Gastrocnemius medialis (tissue), 4 donors: ENCODE results near the gene WDR31.

Experiments used
- CTCF ChIP-seq, 5 experiments: fragments of 450-650 bp in 3 of 5; fragments of 200-600 bp in 2 of 5; sonication (generic) in 2 of 5; IDR thresholded peaks in 4 of 5; conservative IDR thresholded peaks in 1 of 5; 1 replicate in 4 of 5; 2 replicates in 1 of 5; pipeline ENCODE4 v1.5.1; 2016 to 2019; ENCODE audit warnings: antibody characterized with exemption in 5 of 5, mild to moderate bottlenecking in 3 of 5, moderate library complexity in 3 of 5
- POLR2A ChIP-seq, 2 donors: fragments of 450-650 bp; IDR thresholded peaks; one replicate each; pipeline ENCODE4 v1.6.1; 2017; ENCODE audit warnings: antibody characterized with exemption in 2 of 2, mild to moderate bottlenecking in 2 of 2, moderate library complexity in 2 of 2

DNA sequence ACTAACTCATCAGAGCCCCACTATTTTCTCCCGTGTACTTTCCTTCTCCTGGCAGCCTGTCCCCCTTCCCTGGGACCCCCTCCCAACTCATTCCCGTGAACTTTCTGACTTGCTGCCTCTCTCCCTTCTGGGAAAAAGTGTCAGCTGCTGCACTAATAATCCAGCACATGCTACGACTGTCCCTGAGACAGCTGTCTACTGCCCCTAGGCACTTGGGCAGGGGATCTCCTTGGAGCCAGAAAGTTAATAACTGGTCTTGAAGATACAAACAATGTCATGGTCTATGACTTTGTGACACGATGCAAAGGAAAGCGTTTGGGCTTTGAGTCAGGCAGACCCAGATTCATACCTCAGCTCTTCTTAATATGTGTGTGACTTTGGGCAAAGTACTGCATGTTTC, 26.8 kb downstream of the WDR31 start:
- no peak for TF ChIP-seq POLR2A (IDR thresholded peaks at IDR 0.05)
- TF ChIP-seq CTCF (IDR thresholded peaks at IDR 0.05 in 4 of 5, conservative IDR thresholded peaks at IDR 0.05 in 1 of 5), result no peak
